Measurements from ENCODE around the gene PNRC2.
"Not testable (repeated sequence)": the region's sequence is repeated elsewhere in the genome, so short reads cannot be mapped to it uniquely, and the experiment has no call there.

The PNRC2 gene

GRCh38 chr1:24004132-24004531 is 44.5 kb downstream of the PNRC2 start:
- Histone ChIP-seq H3K27me3 (ENCODE audit: insufficient read depth, low read length, poor library complexity) (peaks cover 2% of the 10 kb centered on the region), H4K20me1 (ENCODE audit: insufficient read depth, low read length) (no peaks in the 10 kb centered on the region), H3K27ac (ENCODE audit: low read length) (no peak overlapping the region), H3K4me3 (ENCODE audit: low read depth in 1 of 2, low read length in 2 of 2) (no peak overlapping the region), H3K4me2 (ENCODE audit: insufficient read depth, low read length) (no peak overlapping the region), H3K9me3 (ENCODE audit: insufficient read depth, low read length, severe bottlenecking) (no peaks in the 10 kb centered on the region), H2AFZ (ENCODE audit: low read depth, low read length) (no peak overlapping the region), H3K36me3 (ENCODE audit: insufficient read depth, low read length) (no peaks in the 10 kb centered on the region), H3K4me1 (ENCODE audit: insufficient read depth, low read length) (no peaks in the 10 kb centered on the region), H3K9ac (ENCODE audit: low read depth, low read length) (no peak overlapping the region), H3K79me2 (ENCODE audit: insufficient read depth, low read length) (no peaks in the 10 kb centered on the region)
- no peak for ATAC-seq (ENCODE audit: insufficient read depth, low read depth)
- TF ChIP-seq, protein P1, sequence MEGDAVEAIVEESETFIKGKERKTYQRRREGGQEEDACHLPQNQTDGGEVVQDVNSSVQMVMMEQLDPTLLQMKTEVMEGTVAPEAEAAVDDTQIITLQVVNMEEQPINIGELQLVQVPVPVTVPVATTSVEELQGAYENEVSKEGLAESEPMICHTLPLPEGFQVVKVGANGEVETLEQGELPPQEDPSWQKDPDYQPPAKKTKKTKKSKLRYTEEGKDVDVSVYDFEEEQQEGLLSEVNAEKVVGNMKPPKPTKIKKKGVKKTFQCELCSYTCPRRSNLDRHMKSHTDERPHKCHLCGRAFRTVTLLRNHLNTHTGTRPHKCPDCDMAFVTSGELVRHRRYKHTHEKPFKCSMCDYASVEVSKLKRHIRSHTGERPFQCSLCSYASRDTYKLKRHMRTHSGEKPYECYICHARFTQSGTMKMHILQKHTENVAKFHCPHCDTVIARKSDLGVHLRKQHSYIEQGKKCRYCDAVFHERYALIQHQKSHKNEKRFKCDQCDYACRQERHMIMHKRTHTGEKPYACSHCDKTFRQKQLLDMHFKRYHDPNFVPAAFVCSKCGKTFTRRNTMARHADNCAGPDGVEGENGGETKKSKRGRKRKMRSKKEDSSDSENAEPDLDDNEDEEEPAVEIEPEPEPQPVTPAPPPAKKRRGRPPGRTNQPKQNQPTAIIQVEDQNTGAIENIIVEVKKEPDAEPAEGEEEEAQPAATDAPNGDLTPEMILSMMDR (IDR thresholded peaks at IDR 0.05; ENCODE audit: borderline replicate concordance, extremely low read depth, low read length, poor library complexity, severe bottlenecking), result no peak
- no peak for TF ChIP-seq EZH2 (IDR thresholded peaks at IDR 0.05; ENCODE audit: borderline replicate concordance, low read depth, low read length, severe bottlenecking)
- DNase-seq, result no peak

DNA sequence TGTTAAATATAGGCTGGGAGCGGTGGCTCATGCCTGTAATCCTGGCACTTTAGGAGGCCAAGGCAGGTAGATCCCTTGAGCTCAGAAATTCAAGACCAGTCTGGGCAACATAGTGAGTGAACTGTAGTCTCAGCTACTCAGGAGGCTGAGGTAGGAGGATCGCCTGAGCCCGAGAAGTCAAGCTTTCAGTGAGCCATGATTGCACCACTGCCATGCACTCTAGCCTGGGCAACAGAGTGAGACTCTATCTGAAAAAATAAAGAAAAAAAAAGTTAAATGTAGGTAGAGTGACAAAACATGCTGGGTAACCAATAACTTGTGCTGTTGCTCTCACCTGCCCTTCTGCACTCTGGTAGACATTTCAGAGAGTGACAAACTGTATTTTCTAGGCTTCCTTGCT is 45.5 kb downstream of the PNRC2 start:
- Histone ChIP-seq H3K4me2 (ENCODE audit: insufficient read depth, low read length) (no peak overlapping the region), H2AFZ (ENCODE audit: low read depth, low read length) (no peak overlapping the region), H3K36me3 (ENCODE audit: insufficient read depth, low read length) (no peaks in the 10 kb centered on the region), H3K9me3 (ENCODE audit: insufficient read depth, low read length, severe bottlenecking) (no peaks in the 10 kb centered on the region), H3K27ac (ENCODE audit: low read length) (no peak overlapping the region), H4K20me1 (ENCODE audit: insufficient read depth, low read length) (no peaks in the 10 kb centered on the region), H3K79me2 (ENCODE audit: insufficient read depth, low read length) (no peaks in the 10 kb centered on the region), H3K4me1 (ENCODE audit: insufficient read depth, low read length) (no peaks in the 10 kb centered on the region), H3K9ac (ENCODE audit: low read depth, low read length) (no peak overlapping the region), H3K27me3 (ENCODE audit: insufficient read depth, low read length, poor library complexity) (peaks cover 2% of the 10 kb centered on the region), H3K4me3 (ENCODE audit: low read depth in 1 of 2, low read length in 2 of 2) (no peak overlapping the region)
- no peak for TF ChIP-seq EZH2 (IDR thresholded peaks at IDR 0.05; ENCODE audit: borderline replicate concordance, low read depth, low read length, severe bottlenecking)
- TF ChIP-seq, protein P1 (IDR thresholded peaks at IDR 0.05; ENCODE audit: borderline replicate concordance, extremely low read depth, low read length, poor library complexity, severe bottlenecking), result no peak
- ATAC-seq (ENCODE audit: insufficient read depth, low read depth), result no peak
- DNase-seq, result no peak

DNA sequence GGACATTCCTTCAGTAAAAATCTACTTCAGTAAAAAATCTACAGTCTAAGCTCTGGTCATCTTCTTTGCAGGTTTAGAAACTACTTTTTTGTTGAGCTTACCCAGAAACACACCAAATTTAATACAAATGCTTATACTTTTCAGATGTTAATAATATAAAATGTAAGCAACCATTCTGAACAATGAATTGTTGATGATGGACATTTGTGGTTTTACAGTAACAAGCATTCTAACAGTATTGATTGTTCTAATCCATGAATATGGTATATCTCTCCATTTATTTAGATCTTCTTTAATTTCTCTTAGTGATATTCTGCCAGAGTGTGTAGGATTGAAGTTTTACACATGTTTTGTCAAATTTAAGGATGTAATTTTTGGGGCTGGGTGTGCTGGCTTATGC is 47.5 kb downstream of the PNRC2 start:
- H3K9ac ChIP-seq (ENCODE audit: low read depth, low read length), result no peak overlapping the region
- H3K9me3 ChIP-seq (ENCODE audit: insufficient read depth, low read length, severe bottlenecking), result no peaks in the 10 kb centered on the region
- H3K4me2 ChIP-seq (ENCODE audit: insufficient read depth, low read length), result no peak overlapping the region
- ATAC-seq (ENCODE audit: insufficient read depth, low read depth), result no peak
- no peaks in the 10 kb centered on the region for H3K4me1 ChIP-seq (ENCODE audit: insufficient read depth, low read length)
- H2AFZ ChIP-seq (ENCODE audit: low read depth, low read length), result no peak overlapping the region
- no peaks in the 10 kb centered on the region for H3K27me3 ChIP-seq (ENCODE audit: insufficient read depth, low read length, poor library complexity)
- H3K36me3 ChIP-seq (ENCODE audit: insufficient read depth, low read length), result no peaks in the 10 kb centered on the region
- DNase-seq, result no peak
- no peak overlapping the region for H3K27ac ChIP-seq (ENCODE audit: low read length)
- H3K79me2 ChIP-seq (ENCODE audit: insufficient read depth, low read length), result no peaks in the 10 kb centered on the region
- TF ChIP-seq, protein P1 (IDR thresholded peaks at IDR 0.05; ENCODE audit: borderline replicate concordance, extremely low read depth, low read length, poor library complexity, severe bottlenecking), result no peak
- no peak for TF ChIP-seq EZH2 (IDR thresholded peaks at IDR 0.05; ENCODE audit: borderline replicate concordance, low read depth, low read length, severe bottlenecking)
- H3K4me3 ChIP-seq (ENCODE audit: low read depth in 1 of 2, low read length in 2 of 2), result no peak overlapping the region
- H4K20me1 ChIP-seq (ENCODE audit: insufficient read depth, low read length), result no peaks in the 10 kb centered on the region

GRCh38 chr1:24008574-24009184 is 49.1 kb downstream of the PNRC2 start:
- H3K4me1 ChIP-seq (ENCODE audit: insufficient read depth, low read length); ATAC-seq (ENCODE audit: insufficient read depth, low read depth): not testable (repeated sequence)

More at GRCh38 chr1:24008574-24009184, 49.1 kb downstream of the PNRC2 start:
- H4K20me1 ChIP-seq (ENCODE audit: insufficient read depth, low read length); H3K4me3 ChIP-seq (ENCODE audit: low read depth in 1 of 2, low read length in 2 of 2); H3K36me3 ChIP-seq (ENCODE audit: insufficient read depth, low read length); H3K4me2 ChIP-seq (ENCODE audit: insufficient read depth, low read length); H3K27ac ChIP-seq (ENCODE audit: low read length); H3K79me2 ChIP-seq (ENCODE audit: insufficient read depth, low read length); DNase-seq; H3K9ac ChIP-seq (ENCODE audit: low read depth, low read length); H3K9me3 ChIP-seq (ENCODE audit: insufficient read depth, low read length, severe bottlenecking); H2AFZ ChIP-seq (ENCODE audit: low read depth, low read length); H3K27me3 ChIP-seq (ENCODE audit: insufficient read depth, low read length, poor library complexity): not testable (repeated sequence)

All from DND-41 (cell line).